HepG2 (cell line): ENCODE data around the gene TUBA4B. TPM values are rescaled to one million over a fixed set of nuclear protein-coding genes. Genes with fewer than 3 reads are reported as not detected.
A peak's percentile ranks its signal among the peaks of the same experiment; 100 is the strongest.

ENCODE experiments used
- CC2D1A ChIP-seq: sonication (generic); formaldehyde crosslinking; IDR thresholded peaks from 2 replicates; pipeline ENCODE4 v1.8.1; 2023; ENCODE audit warnings: mild to moderate bottlenecking, missing genetic modification reagents
- CSRNP1 ChIP-seq: sonication (generic); formaldehyde crosslinking; IDR thresholded peaks from 2 replicates; pipeline ENCODE4 v1.8.1; 2023; ENCODE audit warnings: mild to moderate bottlenecking, missing genetic modification reagents
- ELK4 ChIP-seq: sonication (generic); formaldehyde crosslinking; IDR thresholded peaks from 2 replicates; pipeline ENCODE4 v1.9.0; 2021; ENCODE audit warnings: missing genetic modification reagents, borderline replicate concordance
- HDAC2 ChIP-seq: sonication (generic); formaldehyde crosslinking; IDR thresholded peaks from 2 replicates; pipeline ENCODE4 v1.4.0; 2020; ENCODE audit warnings: missing genetic modification reagents
- HNF4G ChIP-seq, 2 experiments: sonication (generic) in 1 of 2; formaldehyde crosslinking in 1 of 2; IDR thresholded peaks; 2 replicates each; pipeline versions ENCODE4 v1.4.0 to v1.6.1; 2011 to 2020; ENCODE audit warnings: borderline replicate concordance in 2 of 2, low read depth in 2 of 2, mild to moderate bottlenecking in 2 of 2, low read length in 1 of 2, missing genetic modification reagents in 1 of 2, moderate library complexity in 1 of 2
- KLF16 ChIP-seq, 2 experiments: sonication (generic) in 1 of 2; formaldehyde crosslinking in 1 of 2; IDR thresholded peaks; 2 replicates each; pipeline versions ENCODE4 v1.6.1 to v1.8.0; 2016 to 2023; ENCODE audit warnings: missing genetic modification reagents in 2 of 2, missing compliant biosample characterization in 1 of 2
- MBD4 ChIP-seq: IDR thresholded peaks from 2 replicates; pipeline ENCODE4 v1.6.1; 2012; ENCODE audit warnings: low read length, inconsistent platforms, borderline replicate concordance
- MLX ChIP-seq: IDR thresholded peaks from 2 replicates; pipeline ENCODE4 v1.6.1; 2016
- MTA1 ChIP-seq: sonication (generic); formaldehyde crosslinking; IDR thresholded peaks from 2 replicates; pipeline ENCODE4 v1.4.0; 2020; ENCODE audit warnings: missing genetic modification reagents, mild to moderate bottlenecking, borderline replicate concordance
- NONO ChIP-seq, 2 experiments: fragments of 450-650 bp in 1 of 2; sonication (generic) in 1 of 2; formaldehyde crosslinking in 1 of 2; IDR thresholded peaks in 1 of 2; conservative IDR thresholded peaks in 1 of 2; 2 replicates each; pipeline versions ENCODE4 v1.6.1 to v1.8.0; 2017 to 2022; ENCODE audit warnings: mild to moderate bottlenecking in 1 of 2, missing genetic modification reagents in 1 of 2, moderate library complexity in 1 of 2
- NPAS2 ChIP-seq: sonication (generic); formaldehyde crosslinking; IDR thresholded peaks from 2 replicates; pipeline ENCODE4 v1.8.0; 2022; ENCODE audit warnings: mild to moderate bottlenecking, missing genetic modification reagents, borderline replicate concordance
- RBFOX2 ChIP-seq: fragments of 200-400 bp; formaldehyde crosslinking; IDR thresholded peaks from 2 replicates; pipeline ENCODE4 v1.6.1; 2017; ENCODE audit warnings: low read depth, mild to moderate bottlenecking, low read length
- SMYD3 ChIP-seq: sonication (generic); formaldehyde crosslinking; IDR thresholded peaks from 2 replicates; pipeline ENCODE4 v1.8.1; 2023; ENCODE audit warnings: mild to moderate bottlenecking, missing genetic modification reagents
- SOX13 ChIP-seq, 3 experiments: fragments of 450-650 bp in 1 of 3; sonication (generic) in 1 of 3; formaldehyde crosslinking in 1 of 3; IDR thresholded peaks in 2 of 3; conservative IDR thresholded peaks in 1 of 3; 2 replicates each; pipeline versions ENCODE4 v1.5.0 to v1.6.1; 2016 to 2020; ENCODE audit warnings: antibody characterized with exemption in 1 of 3, mild to moderate bottlenecking in 1 of 3, missing compliant biosample characterization in 1 of 3, missing genetic modification reagents in 1 of 3, moderate library complexity in 1 of 3
- UBTF ChIP-seq: sonication (generic); formaldehyde crosslinking; IDR thresholded peaks from 2 replicates; pipeline ENCODE4 v1.4.0; 2020; ENCODE audit warnings: mild to moderate bottlenecking, missing genetic modification reagents
- ZBTB44 ChIP-seq: sonication (generic); formaldehyde crosslinking; IDR thresholded peaks from 2 replicates; pipeline ENCODE4 v1.4.0; 2020; ENCODE audit warnings: missing genetic modification reagents
- ZFP36 ChIP-seq: fragments of 150-350 bp; IDR thresholded peaks from 2 replicates; pipeline ENCODE4 v1.6.1; 2018; ENCODE audit warnings: borderline replicate concordance, low read length, low read depth; ENCODE audit not compliant: partially characterized antibody
- ZNF136 ChIP-seq: sonication (generic); formaldehyde crosslinking; IDR thresholded peaks from 2 replicates; pipeline ENCODE4 v1.8.1; 2022; ENCODE audit warnings: low read depth, mild to moderate bottlenecking, moderate library complexity, missing genetic modification reagents
- ZNF776 ChIP-seq: sonication (generic); formaldehyde crosslinking; IDR thresholded peaks from 2 replicates; pipeline ENCODE4 v1.4.0; 2020; ENCODE audit warnings: mild to moderate bottlenecking, missing genetic modification reagents
- polyA plus RNA-seq, 8 experiments: library from polyadenylated mRNA; depleted of rRNA in 3 of 8; stranded (reverse) in 7 of 8; unstranded in 1 of 8; fragments of >200 nt; fragmentation: Illumina TruSeq in 4 of 8; extraction: Trizol in 4 of 8; gene quantifications; 2 replicates each; pipeline versions ENCODE4 v1.2.1 to v1.2.3, GENCODE V29; 2011 to 2016; ENCODE audit warnings: low read depth in 4 of 8, missing spikeins in 1 of 8, mixed read lengths in 1 of 8; ENCODE audit not compliant: insufficient read depth in 1 of 8
- total RNA-seq, 5 experiments: library from RNA; depleted of rRNA; stranded (reverse); fragments of >200 nt; fragmentation: Illumina TruSeq; extraction: Trizol; gene quantifications; 2 replicates each; pipeline ENCODE4 v1.2.3, GENCODE V29; 2016; ENCODE audit warnings: low read depth in 1 of 5

Gene TUBA4B
- total and polyA plus RNA-seq, 2 of the 13 experiments (the other 11 are each of a cell fraction or from before 2014, with no cell fraction given) = 0.18 to 0.22 TPM

GRCh38 chr2:219245148-219245898 is 7.7 kb upstream of the TUBA4B start, which contains the start of the genes GLB1L and STK16 (continued):
- no peak for TF ChIP-seq ZNF776 (CRISPR knock-in tag)
- TF ChIP-seq CC2D1A (CRISPR knock-in tag) = peak; percentile 98; the same call in 1 of the 2 replicates
- TF ChIP-seq ZBTB44 = peak; percentile 85
- TF ChIP-seq ZNF136 = peak; percentile 96
- no peak for TF ChIP-seq ZFP36
- peak; percentile 99 for TF ChIP-seq RBFOX2
- TF ChIP-seq NPAS2 (CRISPR knock-in tag) = no peak
- no peak for TF ChIP-seq SOX13 (IDR thresholded peaks at IDR 0.05)
- TF ChIP-seq SOX13 (CRISPR knock-in tag; conservative IDR thresholded peaks at IDR 0.05 in 1 of 2, IDR thresholded peaks at IDR 0.05 in 1 of 2) = peak in 1 of 2 experiments; percentile 47; a peak in 2 of 4 replicates
- peak; percentile 43; the same call in 1 of the 2 replicates for TF ChIP-seq MLX (CRISPR knock-in tag)
- TF ChIP-seq HDAC2 = peak; percentile 91
- no peak for TF ChIP-seq NONO (IDR thresholded peaks at IDR 0.05)
- peak; percentile 98 for TF ChIP-seq NONO (CRISPR knock-in tag; conservative IDR thresholded peaks at IDR 0.05)
- TF ChIP-seq MTA1 (CRISPR knock-in tag) = peak; percentile 84; the same call in 1 of the 2 replicates
- peak; percentile 43; the same call in 1 of the 2 replicates for TF ChIP-seq ELK4 (CRISPR knock-in tag)
- no peak for TF ChIP-seq SMYD3 (CRISPR knock-in tag)
- no peak for TF ChIP-seq MBD4
- no peak for TF ChIP-seq HNF4G (IDR thresholded peaks at IDR 0.05; ENCODE audit: borderline replicate concordance, low read depth, low read length)
- peak; percentile 59; the same call in 1 of the 2 replicates for TF ChIP-seq HNF4G (CRISPR knock-in tag; IDR thresholded peaks at IDR 0.05; ENCODE audit: borderline replicate concordance, low read depth)
- TF ChIP-seq CSRNP1 = no peak
- peak in 1 of 2 experiments; percentile 98; a peak in 3 of 4 replicates for TF ChIP-seq KLF16 (CRISPR knock-in tag; IDR thresholded peaks at IDR 0.05)
- TF ChIP-seq UBTF (CRISPR knock-in tag) = peak; percentile 96
